GM12878 (cell line): Measurements from ENCODE around the gene DGKQ. TPM values are rescaled to one million over a fixed set of nuclear protein-coding genes. Genes with fewer than 3 reads are reported as not detected.

Experiments used
- ATAC-seq: fragments of 200-7000 bp; cut with Tn5 transposase; 3 replicates; pipeline ENCODE4 v1.9.1; 2020; ENCODE audit warnings: mild to moderate bottlenecking, moderate library complexity
- BruUV-seq: library from RNA; stranded (reverse); fragments of 400-500 nt; replicated peaks from 2 replicates; lab custom pipeline; 2021; lab: Mats Ljungman, UMichigan
- CTCF ChIA-PET: fragments of 300-600 bp; sonication (Branson Sonifier 250); formaldehyde crosslinking; extraction: SDS; loops from one replicate; lab custom pipeline; 2021; ENCODE audit warnings: inconsistent platforms; lab: Yijun Ruan, JAX
- POLR2A ChIA-PET: fragments of 350-600 bp; formaldehyde crosslinking; extraction: SDS; loops from one replicate; lab custom pipeline; 2021; ENCODE audit warnings: inconsistent platforms; lab: Charles Lee
- RAD21 ChIA-PET: fragments of 300-600 bp; sonication (Branson Sonifier 250); formaldehyde crosslinking; loops from one replicate; lab custom pipeline; 2023; ENCODE audit warnings: antibody characterized with exemption; ENCODE audit not compliant: unreplicated experiment; lab: Charles Lee
- SMC1A ChIA-PET: fragments of 300-600 bp; sonication (Branson Sonifier 250); formaldehyde crosslinking; loops from one replicate; lab custom pipeline; 2023; ENCODE audit not compliant: unreplicated experiment, uncharacterized antibody; lab: Charles Lee
- DNase-seq: peaks from one replicate; pipeline ENCODE4 v3.0.0-alpha.2; 2011; ENCODE audit warnings: low read depth, low spot score
- FAIRE-seq: peaks from 3 replicates; lab custom pipeline; 2011; peaks lifted over from hg19 to GRCh38; lab: Jason Lieb, UNC
- H2AFZ ChIP-seq: 2 replicates; pipeline ENCODE4 v1.6.0; 2011; ENCODE audit warnings: low read depth, low read length, control low read depth; ENCODE audit not compliant: control insufficient read depth
- H3K27ac ChIP-seq: 2 replicates; pipeline ENCODE4 v1.5.1; 2011; ENCODE audit warnings: control low read depth; ENCODE audit not compliant: control insufficient read depth, insufficient read depth
- H3K27me3 ChIP-seq, 2 experiments: replicated peaks in 1 of 2; 2 replicates each; pipeline versions ENCODE4 v1.6.0 to v1.6.1; 2011; ENCODE audit warnings: low read length in 1 of 2; ENCODE audit not compliant: control insufficient read depth in 2 of 2, insufficient read depth in 2 of 2
- H3K36me3 ChIP-seq, 2 experiments: 2 replicates each; pipeline ENCODE4 v1.5.1; 2011; ENCODE audit warnings: low read length in 1 of 2; ENCODE audit not compliant: control insufficient read depth in 2 of 2, insufficient read depth in 2 of 2
- H3K4me1 ChIP-seq: 2 replicates; pipeline ENCODE4 v1.6.1; 2011; ENCODE audit warnings: mild to moderate bottlenecking, low read length, moderate library complexity, mixed read lengths; ENCODE audit not compliant: control insufficient read depth, insufficient read depth
- H3K4me2 ChIP-seq: 2 replicates; pipeline ENCODE4 v1.6.0; 2011; ENCODE audit warnings: control low read depth; ENCODE audit not compliant: control insufficient read depth, insufficient read depth
- H3K4me3 ChIP-seq: fragments of 200-600 bp; sonication (generic); 2 replicates; pipeline ENCODE4 v1.5.1; 2016
- H3K79me2 ChIP-seq: 2 replicates; pipeline ENCODE4 v1.6.0; 2011; ENCODE audit warnings: low read length; ENCODE audit not compliant: control insufficient read depth, insufficient read depth
- H3K9ac ChIP-seq: 2 replicates; pipeline ENCODE4 v1.8.0; 2011; ENCODE audit warnings: low read length, control low read depth, mixed read lengths; ENCODE audit not compliant: control insufficient read depth, insufficient read depth
- H3K9me3 ChIP-seq: replicated peaks from 3 replicates; pipeline ENCODE4 v1.5.1; 2011; ENCODE audit warnings: mild to moderate bottlenecking, low read length; ENCODE audit not compliant: control insufficient read depth, insufficient read depth
- H4K20me1 ChIP-seq: 2 replicates; pipeline ENCODE4 v1.6.0; 2011; ENCODE audit not compliant: control insufficient read depth, insufficient read depth
- ASH2L ChIP-seq: fragments of 300-600, 200-600 bp; sonication (generic); IDR thresholded peaks from 2 replicates; pipeline ENCODE4 v1.6.1; 2017; ENCODE audit warnings: low read depth, mild to moderate bottlenecking, borderline replicate concordance
- ATF7 ChIP-seq: fragments of 450-650 bp; IDR thresholded peaks from 2 replicates; pipeline ENCODE4 v1.6.1; 2016; ENCODE audit warnings: low read depth, mild to moderate bottlenecking
- CBX5 ChIP-seq: sonication (generic); IDR thresholded peaks from 2 replicates; pipeline ENCODE4 v1.6.1; 2016; ENCODE audit warnings: low read depth, moderate library complexity, mild to moderate bottlenecking, inconsistent platforms
- EP300 ChIP-seq, 2 experiments: fragments of 150-350 bp in 1 of 2; IDR thresholded peaks; 2 replicates each; pipeline ENCODE4 v1.6.1; 2011 to 2012; ENCODE audit warnings: low read depth in 2 of 2, low read length in 2 of 2, borderline replicate concordance in 1 of 2, improper control_type of control experiment in 1 of 2, inconsistent platforms in 1 of 2; ENCODE audit not compliant: control insufficient read depth in 1 of 2
- GABPA ChIP-seq: IDR thresholded peaks from 2 replicates; pipeline ENCODE4 v1.6.1; 2014; ENCODE audit warnings: antibody characterized with exemption, low read depth, mild to moderate bottlenecking, inconsistent platforms
- HCFC1 ChIP-seq: fragments of 150-350 bp; IDR thresholded peaks from 2 replicates; pipeline ENCODE4 v1.6.1; 2014; ENCODE audit warnings: low read length
- MEF2A ChIP-seq: IDR thresholded peaks from 2 replicates; pipeline ENCODE4 v1.6.1; 2011; ENCODE audit warnings: low read depth, mild to moderate bottlenecking, low read length, moderate library complexity; ENCODE audit not compliant: insufficient read depth
- MTA2 ChIP-seq: fragments of 450-650 bp; IDR thresholded peaks from 2 replicates; pipeline ENCODE4 v1.6.1; 2016; ENCODE audit warnings: low read depth, mild to moderate bottlenecking, moderate library complexity
- NR2C2 ChIP-seq: IDR thresholded peaks from 2 replicates; pipeline ENCODE4 v1.6.1; 2011; ENCODE audit warnings: borderline replicate concordance, low read depth; ENCODE audit not compliant: control insufficient read depth, insufficient read length
- SREBF1 ChIP-seq: IDR thresholded peaks from 2 replicates; pipeline ENCODE4 v1.6.1; 2012; ENCODE audit warnings: mild to moderate bottlenecking, low read length
- ZNF207 ChIP-seq: fragments of 450-650 bp; IDR thresholded peaks from 2 replicates; pipeline ENCODE4 v1.6.1; 2014; ENCODE audit warnings: antibody characterized with exemption, mild to moderate bottlenecking, borderline replicate concordance
- WGBS: methylation state at CpG from one replicate; pipeline ENCODE4 v1.1.6; 2016; ENCODE audit warnings: low lambda C conversion rate; ENCODE audit not compliant: insufficient replicate concordance, insufficient coverage; ENCODE audit errors: missing lambda C conversion rate; 5-methylcytosine and 5-hydroxymethylcytosine counted together
- in situ Hi-C: fragments of 300-500 bp; cut with MboI; formaldehyde crosslinking; loops from 9 replicates; pipeline ENCODE4 v1.14.3; 2018; ENCODE audit warnings: mixed read lengths
- intact Hi-C: fragments of 100-400 bp; cut with micrococcal nuclease; formaldehyde crosslinking; loops from one replicate; pipeline ENCODE4 v1.14.2; 2022; ENCODE audit not compliant: unreplicated experiment
- polyA plus RNA-seq, 11 experiments: library from polyadenylated mRNA; depleted of rRNA in 4 of 11; unstranded in 6 of 11; stranded (reverse) in 5 of 11; fragments of >200 nt; fragmentation: Nextera tagmentation in 4 of 11; fragmentation: Illumina TruSeq in 1 of 11; extraction: Ambion mirVana in 4 of 11; extraction: Trizol in 1 of 11; gene quantifications; 1 replicate in 1 of 11; 2 replicates in 10 of 11; pipeline versions ENCODE4 v1.2.1 to v1.2.3, GENCODE V29; 2011 to 2016; ENCODE audit warnings: inconsistent platforms in 2 of 11, missing spikeins in 2 of 11, low read depth in 1 of 11
- total RNA-seq, 4 experiments: library from RNA; depleted of rRNA in 3 of 4; stranded (reverse); fragments of >200 nt in 3 of 4; fragmentation: Illumina TruSeq in 1 of 4; extraction: Trizol in 1 of 4; gene quantifications; 2 replicates each; pipeline versions ENCODE4 v1.2.1 to v1.2.3, GENCODE V29; 2013 to 2021
- TF ChIP-seq, protein P1 (sequence below): IDR thresholded peaks from 2 replicates; pipeline ENCODE4 v1.6.1; 2012; ENCODE audit warnings: low read depth, low read length, improper control_type of control experiment
- TF ChIP-seq, protein P2 (sequence below): fragments of 450-650 bp; IDR thresholded peaks from 2 replicates; pipeline ENCODE4 v1.6.1; 2017; ENCODE audit warnings: antibody characterized with exemption, mild to moderate bottlenecking, moderate library complexity
- TF ChIP-seq, protein P3 (sequence below): fragments of 450-650 bp; IDR thresholded peaks from 2 replicates; pipeline ENCODE4 v1.6.1; 2018; ENCODE audit warnings: mild to moderate bottlenecking, low read depth, moderate library complexity; ENCODE audit not compliant: partially characterized antibody

DGKQ gene
- total and polyA plus RNA-seq, 10 of the 15 experiments (the other 5 are each of a cell fraction or from before 2014, with no cell fraction given): 0.11 to 10.5 (median 1.4) TPM

DNA sequence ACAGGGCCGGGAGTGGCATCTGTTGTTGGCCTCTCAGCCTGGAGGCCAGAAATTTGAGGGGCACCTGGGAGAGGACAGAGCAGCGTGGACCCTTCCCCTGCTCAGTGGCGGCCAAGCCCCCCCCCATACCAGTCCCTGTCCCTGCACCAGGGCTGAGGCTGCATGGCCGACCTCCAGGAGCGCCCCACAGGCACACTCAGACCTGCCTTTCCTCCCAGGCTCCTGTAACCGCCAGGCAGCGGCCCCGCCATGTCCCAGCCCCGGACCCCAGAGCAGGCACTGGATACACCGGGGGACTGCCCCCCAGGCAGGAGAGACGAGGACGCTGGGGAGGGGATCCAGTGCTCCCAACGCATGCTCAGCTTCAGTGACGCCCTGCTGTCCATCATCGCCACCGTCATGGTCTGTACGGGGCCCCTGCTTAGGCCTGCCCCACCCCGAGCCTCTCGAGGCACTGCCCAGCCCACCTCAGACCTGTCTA is 25.8 kb downstream of the DGKQ start:
- no TSS peak for BruUV-seq
- DNase-seq (no peak), FAIRE-seq (no peak), ATAC-seq (no peak)
- ChIA-PET RAD21 (no interaction called here), POLR2A (no interaction called here), CTCF (no interaction called here), SMC1A (no interaction called here)
- Histone ChIP-seq H3K4me1 (no peaks in the 10 kb centered on the region), H3K27me3 (no peaks in the 10 kb centered on the region), H3K27ac (no peak overlapping the region), H2AFZ (no peak overlapping the region), H3K9me3 (no peaks in the 10 kb centered on the region), H3K4me2 (no peak overlapping the region), H3K79me2 (no peaks in the 10 kb centered on the region), H3K4me3 (no peak overlapping the region), H4K20me1 (no peaks in the 10 kb centered on the region), H3K9ac (no peak overlapping the region), H3K36me3 (no peaks in the 10 kb centered on the region)
- intact Hi-C loops (no loop called here), in situ Hi-C loops (no loop called here)
- TF ChIP-seq ASH2L: no peak
- no peak for TF ChIP-seq MTA2
- TF ChIP-seq, protein P1, sequence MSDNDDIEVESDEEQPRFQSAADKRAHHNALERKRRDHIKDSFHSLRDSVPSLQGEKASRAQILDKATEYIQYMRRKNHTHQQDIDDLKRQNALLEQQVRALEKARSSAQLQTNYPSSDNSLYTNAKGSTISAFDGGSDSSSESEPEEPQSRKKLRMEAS: no peak
- TF ChIP-seq ZNF207: no peak
- no peak for TF ChIP-seq ATF7
- TF ChIP-seq, protein P2, sequence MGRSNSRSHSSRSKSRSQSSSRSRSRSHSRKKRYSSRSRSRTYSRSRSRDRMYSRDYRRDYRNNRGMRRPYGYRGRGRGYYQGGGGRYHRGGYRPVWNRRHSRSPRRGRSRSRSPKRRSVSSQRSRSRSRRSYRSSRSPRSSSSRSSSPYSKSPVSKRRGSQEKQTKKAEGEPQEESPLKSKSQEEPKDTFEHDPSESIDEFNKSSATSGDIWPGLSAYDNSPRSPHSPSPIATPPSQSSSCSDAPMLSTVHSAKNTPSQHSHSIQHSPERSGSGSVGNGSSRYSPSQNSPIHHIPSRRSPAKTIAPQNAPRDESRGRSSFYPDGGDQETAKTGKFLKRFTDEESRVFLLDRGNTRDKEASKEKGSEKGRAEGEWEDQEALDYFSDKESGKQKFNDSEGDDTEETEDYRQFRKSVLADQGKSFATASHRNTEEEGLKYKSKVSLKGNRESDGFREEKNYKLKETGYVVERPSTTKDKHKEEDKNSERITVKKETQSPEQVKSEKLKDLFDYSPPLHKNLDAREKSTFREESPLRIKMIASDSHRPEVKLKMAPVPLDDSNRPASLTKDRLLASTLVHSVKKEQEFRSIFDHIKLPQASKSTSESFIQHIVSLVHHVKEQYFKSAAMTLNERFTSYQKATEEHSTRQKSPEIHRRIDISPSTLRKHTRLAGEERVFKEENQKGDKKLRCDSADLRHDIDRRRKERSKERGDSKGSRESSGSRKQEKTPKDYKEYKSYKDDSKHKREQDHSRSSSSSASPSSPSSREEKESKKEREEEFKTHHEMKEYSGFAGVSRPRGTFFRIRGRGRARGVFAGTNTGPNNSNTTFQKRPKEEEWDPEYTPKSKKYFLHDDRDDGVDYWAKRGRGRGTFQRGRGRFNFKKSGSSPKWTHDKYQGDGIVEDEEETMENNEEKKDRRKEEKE: no peak
- TF ChIP-seq HCFC1: no peak
- TF ChIP-seq NR2C2: no peak
- no peak for TF ChIP-seq SREBF1
- TF ChIP-seq CBX5: no peak
- TF ChIP-seq MEF2A: no peak
- no peak for TF ChIP-seq EP300 (IDR thresholded peaks at IDR 0.05; ENCODE audit: borderline replicate concordance in 1 of 2, control insufficient read depth in 1 of 2, low read depth in 2 of 2, low read length in 2 of 2)
- TF ChIP-seq, protein P3, sequence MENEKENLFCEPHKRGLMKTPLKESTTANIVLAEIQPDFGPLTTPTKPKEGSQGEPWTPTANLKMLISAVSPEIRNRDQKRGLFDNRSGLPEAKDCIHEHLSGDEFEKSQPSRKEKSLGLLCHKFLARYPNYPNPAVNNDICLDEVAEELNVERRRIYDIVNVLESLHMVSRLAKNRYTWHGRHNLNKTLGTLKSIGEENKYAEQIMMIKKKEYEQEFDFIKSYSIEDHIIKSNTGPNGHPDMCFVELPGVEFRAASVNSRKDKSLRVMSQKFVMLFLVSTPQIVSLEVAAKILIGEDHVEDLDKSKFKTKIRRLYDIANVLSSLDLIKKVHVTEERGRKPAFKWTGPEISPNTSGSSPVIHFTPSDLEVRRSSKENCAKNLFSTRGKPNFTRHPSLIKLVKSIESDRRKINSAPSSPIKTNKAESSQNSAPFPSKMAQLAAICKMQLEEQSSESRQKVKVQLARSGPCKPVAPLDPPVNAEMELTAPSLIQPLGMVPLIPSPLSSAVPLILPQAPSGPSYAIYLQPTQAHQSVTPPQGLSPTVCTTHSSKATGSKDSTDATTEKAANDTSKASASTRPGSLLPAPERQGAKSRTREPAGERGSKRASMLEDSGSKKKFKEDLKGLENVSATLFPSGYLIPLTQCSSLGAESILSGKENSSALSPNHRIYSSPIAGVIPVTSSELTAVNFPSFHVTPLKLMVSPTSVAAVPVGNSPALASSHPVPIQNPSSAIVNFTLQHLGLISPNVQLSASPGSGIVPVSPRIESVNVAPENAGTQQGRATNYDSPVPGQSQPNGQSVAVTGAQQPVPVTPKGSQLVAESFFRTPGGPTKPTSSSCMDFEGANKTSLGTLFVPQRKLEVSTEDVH: no peak
- no peak for TF ChIP-seq GABPA
- WGBS: 52% methylated on average over 14 of the region's 19 CpGs
